ENCODE data around the gene PTPRU. TPM values are rescaled to one million over a fixed set of nuclear protein-coding genes. Genes with fewer than 3 reads are reported as not detected.

PTPRU gene
- total RNA-seq, 1 experiment from 2014 or later = 45.5 TPM

GRCh38 chr1:29320156-29320940, 84.0 kb downstream of the PTPRU start:
- H4K20me1 ChIP-seq (ENCODE audit: control insufficient read depth, insufficient read depth, insufficient read length) = no peaks in the 10 kb centered on the region
- Mint-ChIP-seq H3K4me1 (peaks cover 11 to 12% of the 10 kb centered on the region in 2 experiments), H3K4me3 (no peak overlapping the region), H3K9me3 (no peaks in the 10 kb centered on the region), H3K27ac (no peak overlapping the region), H3K36me3 (ENCODE audit: insufficient read depth in 1 of 3, low read depth in 3 of 3) (peaks cover 2 to 25% (median 24%) of the 10 kb centered on the region in 3 experiments; a peak in 5 of 7 replicates), H3K27me3 (ENCODE audit: low read depth) (no peaks in the 10 kb centered on the region)
- no peak overlapping the region for H2BK12ac ChIP-seq (ENCODE audit: insufficient read length, low read depth, low read length)
- no peaks in the 10 kb centered on the region for H3K9me3 ChIP-seq (ENCODE audit: control insufficient read depth, low read depth, low read length)
- H2BK15ac ChIP-seq (ENCODE audit: low read depth, low read length) = no peak overlapping the region
- DNase-seq = no peak
- no peak overlapping the region for H2AFZ ChIP-seq (ENCODE audit: low read length)
- no peaks in the 10 kb centered on the region for H3K23me2 ChIP-seq (ENCODE audit: insufficient read length, low read depth, low read length, poor library complexity, severe bottlenecking)
- H3K18ac ChIP-seq (ENCODE audit: insufficient read length, low read depth, low read length) = no peak overlapping the region
- no peak overlapping the region for H4K91ac ChIP-seq (ENCODE audit: insufficient read length, low read depth, low read length)
- H3K79me2 ChIP-seq (ENCODE audit: insufficient read depth, low read length) = no peaks in the 10 kb centered on the region
- no peaks in the 10 kb centered on the region for H3K79me1 ChIP-seq (ENCODE audit: insufficient read depth, low read depth, low read length, poor library complexity, severe bottlenecking)
- no peak overlapping the region for H3K27ac ChIP-seq (ENCODE audit: insufficient read length, low read depth, low read length)
- no peak overlapping the region for H4K8ac ChIP-seq (replicated peaks; ENCODE audit: insufficient read length, low read depth, low read length)
- H2BK120ac ChIP-seq (ENCODE audit: low read depth, low read length, poor library complexity, severe bottlenecking) = no peak overlapping the region
- no peak overlapping the region for H3K23ac ChIP-seq (ENCODE audit: insufficient read length, low read depth, low read length)
- no peak overlapping the region for H3K4me2 ChIP-seq (ENCODE audit: insufficient read depth, insufficient read length, low read length)
- H3K56ac ChIP-seq (ENCODE audit: insufficient read length, low read depth, low read length) = no peak overlapping the region
- H3K4me1 ChIP-seq (ENCODE audit: insufficient read depth, low read length) = no peaks in the 10 kb centered on the region; the same call in 1 of the 2 replicates
- H2BK20ac ChIP-seq (ENCODE audit: low read depth, low read length, poor library complexity, severe bottlenecking) = no peak overlapping the region
- no peak overlapping the region; the same call in 1 of the 2 replicates for H3K14ac ChIP-seq (ENCODE audit: insufficient read depth, low read length)
- no CpG with 5 or more reads among the region's 21 CpGs for WGBS (ENCODE audit: extremely low coverage, insufficient read length, low lambda C conversion rate)
- no peak overlapping the region for H2BK5ac ChIP-seq (ENCODE audit: insufficient read length, low read length)
- H4K5ac ChIP-seq (ENCODE audit: insufficient read length, low read depth, low read length) = no peak overlapping the region
- H3K27me3 ChIP-seq (ENCODE audit: insufficient read depth, low read length) = no peaks in the 10 kb centered on the region
- no peak for TF ChIP-seq CTCF (conservative IDR thresholded peaks at IDR 0.05)
- H3T11ph ChIP-seq (ENCODE audit: low read length) = no peak overlapping the region
- H2AK5ac ChIP-seq (ENCODE audit: insufficient read length, low read length) = no peak overlapping the region
- no peak overlapping the region for H3K9ac ChIP-seq (ENCODE audit: extremely low read depth, insufficient read length, low read length)
- no peak overlapping the region for H3K4ac ChIP-seq (ENCODE audit: low read depth, low read length)

Measured in H9 (cell line).